ENCODE measurements around the gene TYK2.
"Not testable (repeated sequence)": the region's sequence is repeated elsewhere in the genome, so short reads cannot be mapped to it uniquely, and the experiment has no call there.

Gene TYK2

DNA sequence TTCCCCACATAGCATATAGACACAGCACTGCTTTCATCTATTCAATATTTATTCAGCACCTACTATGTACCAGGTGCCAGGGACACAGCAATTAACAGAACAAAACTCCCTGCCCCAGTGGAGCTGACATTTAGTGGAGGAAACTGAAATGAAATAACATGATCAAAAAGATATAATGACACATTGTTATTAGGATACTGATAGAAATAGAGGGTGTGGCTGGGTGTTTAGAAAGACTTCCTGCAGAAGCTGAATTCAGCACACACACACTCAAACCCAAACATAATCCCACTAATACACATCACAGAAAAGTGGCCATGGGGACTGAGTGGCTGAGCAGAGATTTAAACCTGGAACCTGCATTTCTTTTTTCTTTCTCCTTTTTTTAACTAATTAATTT, 26.7 kb upstream of the TYK2 start:
- DNase-seq (ENCODE audit: low spot score): no peak

DNA sequence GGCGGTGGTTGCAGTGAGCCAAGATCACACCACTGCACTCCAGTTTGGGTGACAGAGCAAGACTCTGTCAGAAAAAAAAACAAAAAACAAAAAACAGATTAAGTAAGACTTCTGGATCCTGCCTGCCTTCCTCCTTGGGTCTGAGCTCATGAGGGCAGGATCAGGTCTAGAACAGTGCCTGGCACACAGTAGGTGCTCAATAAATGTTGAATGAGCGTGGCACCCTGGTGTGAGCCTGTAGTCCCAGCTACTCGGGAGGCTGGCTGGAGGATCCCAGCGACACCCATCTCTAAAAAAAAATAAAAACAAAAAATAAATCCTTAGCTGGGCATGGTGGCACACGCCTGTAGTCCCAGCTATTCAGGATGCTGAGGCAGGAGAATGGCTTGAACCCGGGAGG, 25.8 kb upstream of the TYK2 start:
- DNase-seq (ENCODE audit: low spot score): no peak

DNA sequence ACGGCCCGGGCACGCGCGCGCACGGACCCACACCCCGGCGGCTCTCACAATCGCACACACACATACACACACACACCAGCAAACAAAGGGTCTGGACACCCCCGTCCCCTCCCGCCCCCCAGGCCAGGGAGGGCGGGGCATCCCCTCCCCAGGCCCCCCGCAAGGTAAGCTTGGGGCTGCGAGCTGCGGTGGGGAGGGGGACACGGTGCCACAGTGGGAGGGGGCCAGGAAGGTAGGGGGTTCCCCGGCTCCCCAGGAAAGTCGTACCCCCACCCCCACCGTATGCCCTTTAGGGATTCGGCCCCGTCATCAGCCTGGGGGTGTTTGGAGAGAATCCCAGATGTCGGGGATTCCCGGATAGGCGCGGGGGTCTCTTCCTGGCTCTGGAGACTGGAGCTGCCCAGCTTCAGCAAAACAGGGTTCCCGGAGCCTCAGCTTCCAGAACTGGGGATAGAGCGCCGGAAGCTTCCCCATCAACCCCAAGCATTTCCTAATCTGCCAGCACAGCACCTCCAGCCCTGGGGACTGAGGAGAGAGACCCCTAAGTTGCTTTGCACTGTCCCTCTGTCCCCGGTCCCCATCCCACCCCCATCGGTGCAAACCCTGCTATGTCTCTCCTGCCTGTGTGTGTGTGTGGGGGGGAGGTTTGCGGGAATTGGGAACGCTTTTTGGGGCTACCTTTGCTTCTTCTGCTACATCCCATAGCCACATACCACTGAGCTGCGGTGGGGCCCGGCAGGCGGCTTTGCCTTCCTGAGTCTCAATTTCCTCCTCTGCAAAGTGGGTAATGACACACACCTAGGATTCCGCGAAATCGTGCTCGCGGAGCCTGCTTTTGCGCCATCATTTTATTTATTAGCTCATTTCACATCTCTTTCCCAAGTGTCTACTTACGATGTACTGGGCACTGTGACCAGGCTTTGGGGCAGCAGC, 24.8 kb upstream of the TYK2 start:
- no peak for DNase-seq (ENCODE audit: low spot score)

DNA sequence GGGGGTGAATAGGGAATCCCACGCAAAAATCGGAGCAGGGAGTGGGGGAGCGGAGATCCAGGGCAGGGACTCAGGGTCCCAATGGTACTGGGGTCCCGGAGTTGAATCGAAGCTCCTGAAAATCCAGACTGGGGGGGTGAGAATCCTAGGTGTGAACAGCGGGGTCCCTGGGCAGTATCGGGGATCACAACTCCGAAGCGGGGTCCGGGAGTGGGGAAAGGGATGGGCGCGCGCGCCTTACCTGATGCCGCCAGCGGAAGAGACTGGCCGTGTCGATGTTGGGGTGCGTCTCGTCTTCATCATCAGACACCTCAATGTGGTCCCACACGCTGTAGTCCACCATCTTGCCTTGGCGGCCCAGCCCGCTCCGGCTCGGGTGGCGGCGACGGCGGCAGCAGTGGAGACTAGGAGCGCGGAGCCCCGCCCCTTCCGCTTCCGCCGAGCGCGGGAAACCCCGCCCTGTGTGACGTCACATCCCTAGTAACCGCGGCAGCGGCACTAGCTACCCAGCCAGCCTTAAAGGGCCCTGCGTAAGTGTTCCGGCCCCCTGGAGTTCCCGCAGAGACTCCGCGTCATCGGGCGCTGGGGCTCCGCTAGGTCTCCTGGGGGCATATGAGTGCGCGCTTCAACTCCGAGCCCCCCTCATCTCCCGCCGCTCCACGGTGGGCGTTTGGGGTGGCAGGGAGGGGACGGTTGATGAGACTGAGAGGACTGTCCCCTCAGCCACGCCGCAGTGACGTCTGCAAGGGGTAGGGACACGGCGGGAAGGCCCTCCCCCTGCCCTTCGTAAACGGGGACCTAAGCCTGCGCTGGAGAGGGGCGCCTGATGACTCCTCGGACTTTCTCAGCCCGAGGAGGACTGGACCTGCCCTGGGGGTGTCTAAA, 23.0 kb upstream of the TYK2 start, which contains the start of gene CDC37:
TSS of gene CDC37 (minus strand) at position 406 of the 885 bp plus-strand sequence. CDS start at position 343, 63 bp downstream.
- peak; percentile 96 for DNase-seq (ENCODE audit: low spot score)

DNA sequence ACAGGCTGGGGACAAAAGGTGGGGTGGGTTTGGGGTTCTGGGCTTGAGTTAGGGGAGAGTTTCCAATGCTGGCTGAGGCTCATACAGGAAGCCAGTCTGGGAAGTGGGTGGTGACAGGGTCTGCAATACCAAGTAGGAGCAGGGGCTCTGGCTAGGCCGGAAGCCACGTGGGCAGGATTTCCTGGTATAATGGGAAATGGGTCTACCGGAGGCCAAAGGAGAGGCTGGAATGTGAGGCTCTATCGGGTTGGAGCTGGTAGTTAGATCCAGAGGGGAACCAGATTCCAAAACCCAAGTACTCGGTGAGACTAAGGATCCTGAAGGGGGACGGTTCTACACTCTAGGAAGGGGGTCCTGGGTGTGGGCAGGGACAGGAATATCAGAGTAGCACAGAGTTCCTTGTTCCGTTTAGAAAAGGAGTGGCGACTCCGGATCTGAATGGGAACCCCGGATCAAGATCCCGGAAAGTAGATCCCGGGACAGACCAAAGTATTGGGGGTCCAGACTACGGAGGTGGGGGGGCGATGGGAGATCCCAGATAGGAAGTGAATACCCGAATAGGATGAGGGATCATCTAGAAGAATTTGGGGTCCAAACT, 22.2 kb upstream of the TYK2 start:
- DNase-seq (ENCODE audit: low spot score): no peak

DNA sequence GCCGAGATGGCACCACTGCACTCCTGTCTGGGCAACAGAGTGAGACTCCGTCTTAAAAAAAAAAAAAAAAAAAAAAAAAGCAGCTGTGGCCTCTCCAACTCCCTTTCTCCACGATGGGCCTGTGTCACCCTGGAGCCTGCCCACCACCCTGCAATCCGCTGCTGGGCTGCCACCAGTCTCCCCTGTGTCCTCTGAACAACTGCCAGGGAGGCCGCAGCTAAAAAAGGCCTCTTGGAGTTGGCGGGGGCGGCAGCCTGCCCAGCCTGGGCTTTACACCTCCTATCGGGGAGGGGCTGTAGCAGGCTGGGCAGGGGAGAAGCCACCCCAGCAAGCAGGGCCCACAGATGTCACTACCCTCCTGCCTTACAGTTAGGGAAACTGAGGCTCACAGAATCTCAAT, 19.5 kb upstream of the TYK2 start:
- no peak for DNase-seq (ENCODE audit: low spot score)

DNA sequence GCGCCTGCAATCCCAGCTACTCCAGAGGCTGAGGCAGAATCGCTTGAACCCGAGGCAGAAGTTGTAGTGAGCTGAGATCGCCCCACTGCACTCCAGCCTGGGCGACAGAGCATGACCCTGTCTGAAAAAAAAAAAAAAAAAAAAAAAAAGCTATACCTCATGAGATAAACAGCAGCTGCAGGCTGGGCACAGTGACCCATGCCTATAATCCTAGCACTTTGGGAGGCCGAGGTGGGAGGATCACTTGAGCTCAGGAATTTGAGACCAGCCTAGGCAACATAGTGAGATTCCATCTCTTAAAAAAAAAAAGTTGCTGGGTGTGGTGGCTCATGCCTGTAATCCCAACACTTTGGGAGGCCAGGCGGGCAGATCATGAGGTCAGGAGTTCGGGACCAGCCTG, 19.0 kb upstream of the TYK2 start:
- not testable (repeated sequence) for DNase-seq (ENCODE audit: low spot score)

DNA sequence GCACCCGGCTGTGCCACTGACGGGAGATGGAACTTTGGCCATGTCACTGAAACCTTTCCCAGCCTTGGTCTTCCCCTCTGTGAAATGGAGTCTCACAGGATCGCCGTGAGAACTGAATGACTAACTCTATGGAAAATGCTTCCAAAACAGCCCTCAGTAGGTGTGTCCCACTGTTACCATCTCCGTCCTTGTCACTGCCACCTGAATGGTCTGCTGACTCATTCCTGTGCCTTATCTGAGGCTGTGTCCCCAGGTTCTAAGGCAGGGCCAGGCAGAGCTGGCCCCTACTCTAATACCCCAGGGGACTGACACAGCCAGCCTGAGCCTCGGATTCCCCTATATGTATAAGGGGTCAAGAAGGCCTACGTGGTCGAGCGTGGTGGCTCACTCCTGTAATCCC, 18.4 kb upstream of the TYK2 start:
- no peak for DNase-seq (ENCODE audit: low spot score)

DNA sequence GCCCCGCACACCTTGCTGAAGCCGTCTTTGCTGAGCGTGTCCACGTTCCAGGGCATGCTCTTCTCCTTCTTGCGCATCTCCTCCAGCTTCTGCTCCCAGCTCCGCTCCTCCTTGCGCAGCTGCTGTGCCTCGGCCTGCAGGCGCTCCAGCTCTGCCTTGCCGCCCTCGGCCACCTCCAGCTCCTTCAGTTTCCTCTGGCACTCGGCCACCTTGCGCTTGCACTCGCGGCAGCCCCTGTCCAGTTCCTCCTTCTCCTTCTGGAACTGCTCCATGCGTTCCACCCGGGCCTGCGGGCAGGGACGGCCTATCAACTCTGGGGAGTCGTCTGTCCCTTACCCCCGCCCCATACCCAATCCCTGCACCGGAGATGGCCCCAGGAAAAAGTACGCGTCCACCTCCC, 15.5 kb upstream of the TYK2 start:
- DNase-seq (ENCODE audit: low spot score): no peak

DNA sequence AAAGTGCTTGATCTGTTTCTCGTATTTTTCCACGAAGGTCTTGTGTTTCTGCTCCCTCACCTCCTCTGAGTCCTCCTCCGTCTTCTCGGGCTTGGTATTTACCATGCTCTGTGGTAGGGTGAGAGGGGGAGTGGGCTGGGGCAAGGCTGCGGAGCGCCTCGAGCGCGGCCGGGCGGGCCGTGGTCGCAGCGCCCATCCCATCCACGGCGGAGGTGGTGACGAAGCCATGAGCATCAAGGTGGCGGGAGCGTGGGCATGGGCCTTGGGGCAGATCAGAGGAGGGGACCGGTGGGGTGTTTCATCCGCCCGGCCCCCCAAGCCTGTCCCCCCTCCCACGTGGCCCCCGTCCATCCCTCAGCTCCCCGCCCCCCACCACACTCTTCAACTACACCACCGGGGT, 15.1 kb upstream of the TYK2 start:
- no peak for DNase-seq (ENCODE audit: low spot score)

DNA sequence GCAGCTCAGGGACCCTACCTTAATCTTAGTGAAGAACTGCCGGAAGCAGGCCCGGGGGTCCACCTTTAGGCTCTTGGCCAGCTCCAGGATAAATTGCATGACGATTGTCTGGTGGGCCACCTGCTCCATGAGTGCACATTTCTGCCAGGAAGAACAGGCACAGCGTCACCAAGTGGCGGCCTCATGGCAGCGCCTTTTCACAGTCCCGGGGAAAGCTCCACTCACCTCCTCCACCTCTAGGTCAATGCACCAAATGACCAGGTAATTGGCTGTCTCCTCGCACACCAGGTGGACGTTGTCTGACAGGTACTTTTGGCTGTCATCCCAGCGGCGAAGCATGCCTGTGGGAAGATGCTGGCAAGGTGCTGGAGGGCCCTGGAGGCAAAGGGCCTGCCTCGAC, 14.6 kb upstream of the TYK2 start:
- DNase-seq (ENCODE audit: low spot score): no peak

DNA sequence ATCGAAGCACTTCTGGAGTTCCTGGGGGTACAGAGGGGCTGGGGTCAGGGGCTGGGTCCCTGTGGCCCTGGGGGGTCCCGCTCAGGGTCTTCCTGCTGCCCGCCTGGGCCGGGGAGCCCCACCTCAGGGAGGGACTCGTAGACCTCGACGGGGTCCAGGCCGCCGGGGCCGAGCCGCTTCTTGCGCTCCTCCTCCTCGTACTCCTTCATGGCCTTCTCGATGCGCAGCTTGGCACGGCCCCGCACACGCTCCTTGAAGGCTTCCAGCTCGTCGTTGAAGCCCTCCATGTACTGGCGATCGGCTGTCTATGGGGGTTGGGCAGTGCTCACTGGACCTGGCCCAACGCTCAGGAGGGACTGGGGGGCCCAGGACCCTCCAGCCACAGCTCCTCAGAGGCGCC, 12.8 kb upstream of the TYK2 start:
- DNase-seq (ENCODE audit: low spot score): no peak

DNA sequence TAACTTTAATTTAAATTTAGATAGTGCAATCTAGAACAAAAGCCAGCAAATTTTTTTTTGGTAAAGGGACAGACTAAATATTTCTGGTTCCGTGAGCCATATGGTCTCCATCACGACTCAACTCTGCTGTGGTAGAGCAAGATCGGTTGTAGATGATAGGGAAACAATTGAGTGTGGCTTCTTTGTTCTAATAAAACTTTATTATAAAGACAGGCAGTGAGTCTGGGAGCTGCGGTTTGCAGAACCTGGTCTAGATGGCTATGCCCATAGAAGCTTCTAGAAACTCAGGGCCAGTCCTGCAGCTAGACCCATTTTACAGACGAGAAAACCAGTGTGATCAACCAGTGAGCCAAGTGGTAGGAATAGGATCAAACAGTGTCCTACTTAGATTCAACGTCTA, 11.7 kb upstream of the TYK2 start:
- DNase-seq (ENCODE audit: low spot score): no peak

DNA sequence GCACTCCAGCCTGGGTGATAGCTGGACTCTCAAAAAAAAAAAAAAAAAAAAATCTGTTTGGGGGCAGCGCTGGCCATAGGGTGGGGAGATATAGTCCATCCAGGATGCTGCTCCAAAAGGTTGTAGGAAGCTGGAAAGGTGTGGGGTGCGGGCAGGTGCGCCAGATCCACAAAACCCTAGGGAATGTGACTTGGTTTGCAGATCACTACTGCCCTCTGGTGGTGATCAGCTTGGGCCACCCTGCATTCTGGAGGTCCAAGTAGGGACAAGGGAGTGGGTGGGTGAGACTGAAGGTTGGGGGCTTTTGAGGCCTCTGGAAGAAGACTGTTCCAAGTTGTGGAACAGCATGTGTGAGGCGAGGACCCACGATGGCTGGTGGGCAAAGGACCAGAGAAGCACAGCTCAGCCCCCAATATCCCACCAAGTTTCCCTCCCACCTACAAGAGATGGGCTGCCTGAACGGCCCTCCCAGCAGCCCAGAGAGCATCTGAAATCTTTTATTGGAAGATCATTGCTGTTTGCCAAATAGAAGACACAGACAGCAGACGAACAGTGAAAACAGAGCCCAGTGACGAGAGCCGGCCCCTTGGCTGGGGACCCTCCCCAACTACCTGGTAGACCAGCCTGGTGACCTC, 10.4 kb upstream of the TYK2 start:
- peak; percentile 81 for DNase-seq (ENCODE audit: low spot score)

DNA sequence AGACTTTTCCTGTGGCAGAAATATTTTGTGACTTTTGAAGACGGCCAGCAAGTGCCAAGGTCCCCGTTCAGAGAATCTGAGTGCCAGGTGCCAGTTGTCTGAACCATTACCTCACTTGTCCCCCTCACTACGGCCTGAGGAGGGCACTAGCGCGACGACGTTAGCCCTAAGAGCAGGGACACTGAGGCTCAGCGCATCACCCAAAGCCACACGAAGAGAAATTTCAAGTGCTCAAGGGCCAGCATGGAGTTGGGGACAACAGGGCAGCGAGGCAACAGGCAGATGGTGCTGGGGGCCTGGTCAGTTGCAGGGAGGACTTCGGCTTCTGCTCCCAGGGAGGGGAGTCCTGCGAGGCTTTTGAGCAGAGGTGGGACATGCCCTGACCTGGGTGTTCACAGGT, 9.5 kb upstream of the TYK2 start:
- peak; percentile 21 for DNase-seq (ENCODE audit: low spot score)

DNA sequence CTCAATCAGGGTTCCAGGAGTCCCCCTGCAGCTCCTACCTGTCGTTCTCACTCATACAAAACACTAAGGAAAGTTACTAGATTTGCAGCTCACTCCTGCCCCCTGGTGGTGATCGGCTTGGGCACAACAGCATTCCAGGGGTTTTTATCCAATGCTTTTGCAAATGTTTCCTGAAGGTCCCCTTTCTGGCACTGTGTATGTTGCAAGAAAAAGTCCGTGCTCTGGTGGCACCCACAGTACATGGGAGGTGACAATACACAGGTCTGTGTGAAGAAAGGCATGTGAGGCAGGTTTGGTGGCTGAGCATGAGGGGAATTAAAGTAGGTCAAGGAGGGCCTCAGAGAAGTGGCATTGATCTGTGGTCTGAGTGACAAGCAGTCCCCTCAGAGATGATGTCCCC, 8.6 kb upstream of the TYK2 start:
- DNase-seq (ENCODE audit: low spot score): peak; percentile 88

DNA sequence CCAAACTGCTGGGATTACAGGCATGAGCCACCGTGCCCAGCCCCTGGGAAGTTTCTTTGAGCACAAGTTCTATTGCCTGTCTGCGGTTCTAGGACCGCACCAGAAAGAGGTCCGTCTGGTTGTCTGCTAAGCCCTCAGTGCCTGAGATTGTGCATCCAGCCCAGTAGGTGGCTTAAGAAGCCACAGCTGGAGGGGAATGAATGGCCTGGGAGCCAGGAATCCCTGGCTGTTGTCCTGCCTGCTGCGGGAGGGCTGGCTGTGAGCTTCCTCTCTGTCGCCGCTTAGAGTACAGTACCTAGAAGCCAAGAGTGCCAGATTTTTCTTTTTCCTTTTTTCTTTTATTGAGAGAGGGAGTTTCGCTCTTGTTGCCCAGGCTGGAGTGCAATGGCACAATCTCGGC, 4.2 kb upstream of the TYK2 start:
- no peak for DNase-seq (ENCODE audit: low spot score)

DNA sequence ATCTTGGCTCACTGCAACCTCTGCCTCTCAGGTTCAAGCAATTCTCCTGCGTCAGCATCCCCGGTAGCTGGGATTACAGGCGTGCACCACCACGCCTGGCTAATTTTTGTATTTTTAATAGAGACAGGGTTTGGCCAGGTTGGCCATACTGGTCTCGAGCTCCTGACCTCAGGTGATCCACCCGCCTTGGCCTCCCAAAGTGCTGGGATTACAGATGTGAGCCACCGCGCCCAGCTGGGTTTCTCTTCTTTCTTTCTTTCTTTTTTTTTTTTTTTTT, 2.8 kb upstream of the TYK2 start:
- DNase-seq (ENCODE audit: low spot score): not testable (repeated sequence)

DNA sequence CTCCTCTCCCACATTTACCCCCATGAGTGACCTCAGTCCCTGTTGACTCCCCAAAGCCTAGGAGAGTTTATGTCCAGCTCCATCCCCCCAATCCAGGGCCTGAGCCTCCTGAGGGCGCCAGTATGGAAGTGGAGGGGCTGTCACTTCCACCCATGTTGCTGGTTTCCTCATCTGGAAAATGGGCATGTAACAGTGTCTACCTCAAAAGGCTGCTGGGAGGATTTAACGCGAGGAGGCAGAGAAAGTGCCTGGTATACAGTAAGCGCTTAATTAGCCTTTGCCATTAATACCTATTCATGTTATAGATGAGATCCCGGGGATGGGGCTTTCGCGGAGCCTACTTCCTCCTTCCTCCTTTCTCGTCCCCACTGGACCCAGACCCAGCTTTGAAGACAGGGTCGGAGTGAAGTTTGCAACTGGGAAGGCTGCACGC, 476 bp downstream of the TYK2 start:
- DNase-seq (ENCODE audit: low spot score): no peak

DNA sequence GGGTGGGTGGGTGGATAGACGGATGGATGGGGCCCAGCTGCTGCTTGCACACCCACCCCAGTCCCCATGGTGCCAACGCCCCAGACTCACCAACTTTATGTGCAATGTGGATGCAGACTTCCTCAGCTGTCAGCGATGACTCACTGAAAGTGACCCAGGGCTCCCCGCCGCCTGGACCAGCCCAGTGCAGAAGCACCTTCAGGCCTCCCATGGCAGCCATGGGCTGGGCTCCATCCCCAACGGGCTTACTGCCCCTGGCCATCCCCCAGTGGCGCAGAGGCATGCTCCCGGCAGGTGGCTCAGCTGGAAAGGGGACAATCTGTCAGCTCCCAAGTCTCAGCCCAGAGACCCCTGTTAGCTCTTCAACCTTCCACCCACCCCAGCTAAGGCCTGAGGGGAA, 2.2 kb downstream of the TYK2 start:
- no peak for DNase-seq (ENCODE audit: low spot score)

DNA sequence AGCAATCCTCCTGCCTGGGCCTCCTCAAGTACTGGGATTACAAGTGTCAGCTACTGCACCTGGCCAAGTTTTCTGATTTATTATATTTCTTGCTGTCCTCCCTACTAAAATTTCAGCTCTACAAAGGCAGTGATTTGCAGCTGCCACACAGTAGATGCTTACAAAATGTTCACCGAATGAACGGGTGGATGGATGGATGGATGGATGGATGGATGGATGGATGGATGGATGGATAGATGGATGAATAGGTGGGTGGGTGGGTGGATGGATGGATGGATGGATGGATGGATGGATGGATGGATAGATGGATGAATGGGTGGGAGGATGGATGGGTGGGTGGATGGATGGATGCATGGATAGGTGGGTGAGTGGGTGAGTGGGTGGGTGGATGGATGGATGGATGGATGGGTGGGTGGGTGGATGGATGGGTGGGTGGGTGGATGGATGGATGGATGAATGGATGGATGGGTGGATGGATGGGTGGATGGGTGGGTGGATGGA, 3.2 kb downstream of the TYK2 start:
- DNase-seq (ENCODE audit: low spot score): not testable (repeated sequence)

DNA sequence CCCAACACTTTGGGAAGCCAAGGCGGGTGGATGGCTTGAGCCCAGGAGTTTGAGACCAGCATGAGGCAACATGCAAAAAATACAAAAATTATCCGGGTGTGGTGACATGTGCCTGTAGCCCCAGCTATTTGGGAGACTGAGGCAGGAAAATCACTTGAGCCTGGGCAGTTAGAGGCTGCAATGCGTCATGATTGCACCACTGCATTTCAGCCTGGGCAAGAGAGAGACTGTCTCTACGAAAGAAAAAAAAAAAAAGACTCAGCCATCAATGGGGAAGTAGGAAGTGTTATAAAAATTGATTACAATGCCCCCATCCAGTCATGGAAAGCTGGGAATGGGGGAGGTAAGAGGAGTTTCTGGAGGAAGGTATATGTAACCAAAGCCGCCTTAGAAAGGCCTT, 5.4 kb downstream of the TYK2 start:
- no peak for DNase-seq (ENCODE audit: low spot score)
